AG09319 (cell line): ENCODE results near the gene SLX4IP.

Source experiments
- DNase-seq: peaks from one replicate; pipeline ENCODE4 v3.0.0-alpha.2; 2010; ENCODE audit warnings: low read depth; ENCODE audit errors: extremely low read depth
- CTCF ChIP-seq: IDR thresholded peaks from 2 replicates; pipeline ENCODE4 v1.5.1; 2011; ENCODE audit warnings: low read depth, mild to moderate bottlenecking, inconsistent platforms, low read length, moderate library complexity

SLX4IP gene

GRCh38 chr20:10595985-10596384, 160.9 kb downstream of the SLX4IP start:
- no peak for DNase-seq
- TF ChIP-seq CTCF: no peak

- TF ChIP-seq CTCF: no peak
- DNase-seq: peak; percentile 71
Observed at GRCh38 chr20:10596710-10597121, 161.6 kb downstream of the SLX4IP start.

GRCh38 chr20:10597637-10598036, 162.5 kb downstream of the SLX4IP start:
- no peak for DNase-seq
- no peak for TF ChIP-seq CTCF

GRCh38 chr20:10602221-10602871, 167.2 kb downstream of the SLX4IP start:
- DNase-seq: no peak
- TF ChIP-seq CTCF: no peak

- DNase-seq: no peak
Observed at GRCh38 chr20:10603378-10603777, 168.3 kb downstream of the SLX4IP start.

DNA sequence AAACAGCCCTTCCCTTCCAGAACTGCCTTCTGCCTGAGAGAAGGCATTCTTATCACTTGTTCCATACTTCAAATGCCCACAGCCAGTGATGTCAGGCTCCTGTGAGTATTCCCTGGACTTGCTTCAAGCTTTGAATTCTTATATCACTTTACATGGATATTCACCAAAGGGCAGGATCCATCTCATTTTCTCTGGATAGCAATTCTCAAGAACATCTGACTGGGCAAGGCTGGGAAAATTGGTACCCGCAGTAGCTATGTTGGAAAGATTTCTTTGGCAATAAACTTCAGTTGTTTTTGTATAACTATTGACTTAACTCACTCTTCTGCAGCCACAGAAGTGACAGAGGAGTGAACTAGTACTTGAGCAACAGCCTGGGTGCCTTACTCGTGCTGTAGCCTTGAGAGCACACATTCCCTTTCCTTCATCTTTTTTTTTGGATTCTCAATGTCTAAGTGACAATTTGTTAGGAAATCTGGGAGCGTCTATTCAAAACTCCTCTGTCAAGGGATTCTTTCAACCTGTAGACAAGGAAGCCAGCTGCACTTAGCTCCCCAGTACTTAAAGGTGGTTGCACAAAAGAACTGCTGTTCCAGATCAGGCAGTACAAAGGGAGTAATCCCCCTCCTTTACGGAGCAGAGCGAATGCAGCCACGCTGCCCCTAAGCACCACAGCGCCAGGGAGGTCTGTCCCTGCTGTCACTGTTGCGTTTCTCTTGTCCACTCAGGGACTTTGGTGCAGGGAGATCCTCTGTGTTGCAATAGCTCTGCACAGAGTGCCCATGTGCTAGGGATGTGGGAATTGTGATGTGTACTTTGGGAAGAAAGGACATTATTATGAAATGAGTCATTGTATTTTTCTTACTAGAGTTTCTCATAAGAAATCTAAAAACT, 169.1 kb downstream of the SLX4IP start:
- peak; percentile 62 for DNase-seq

More at GRCh38 chr20:10603378-10603777, 168.3 kb downstream of the SLX4IP start:
- TF ChIP-seq CTCF: no peak

More for the DNA sequence above, 169.1 kb downstream of the SLX4IP start:
- no peak for TF ChIP-seq CTCF
